Stimulated activated naive CD8-positive, alpha-beta T cell treated with anti-CD3 and anti-CD28 coated beads, Interleukin-15, amount 100 ng/mL, for 72 hours (primary cell): ENCODE measurements around the gene ITIH6.
A peak's percentile ranks its signal among the peaks of the same experiment; 100 is the strongest.
"Not testable (repeated sequence)": the region's sequence is repeated elsewhere in the genome, so short reads cannot be mapped to it uniquely, and the experiment has no call there.

Experiments
- ATAC-seq: fragments of 150-1000 bp; cut with Tn5 transposase; 2 replicates; pipeline ENCODE4 v1.10.0; 2021; ENCODE audit warnings: mild to moderate bottlenecking, moderate library complexity
- DNase-seq, 2 donors: peaks; one replicate each; pipeline ENCODE4 v3.0.0; 2021 to 2022
- H3K27ac Mint-ChIP-seq, 2 donors: one replicate each; pipeline ENCODE4 v1.8.0; 2022; ENCODE audit warnings: mild to moderate bottlenecking in 2 of 2, mixed read lengths in 2 of 2, moderate library complexity in 2 of 2
- H3K27me3 Mint-ChIP-seq: one replicate; pipeline ENCODE4 v1.8.0; 2022; ENCODE audit warnings: mixed read lengths
- H3K4me1 Mint-ChIP-seq: one replicate; pipeline ENCODE4 v1.8.0; 2022; ENCODE audit warnings: mild to moderate bottlenecking, mixed read lengths
- H3K4me3 Mint-ChIP-seq, 2 donors: one replicate each; pipeline ENCODE4 v1.8.0; 2022; ENCODE audit warnings: mild to moderate bottlenecking in 2 of 2, mixed read lengths in 2 of 2, moderate library complexity in 1 of 2
- H3K9me3 Mint-ChIP-seq, 2 donors: one replicate each; pipeline ENCODE4 v1.8.0; 2022; ENCODE audit warnings: mixed read lengths in 2 of 2

Gene ITIH6

DNA sequence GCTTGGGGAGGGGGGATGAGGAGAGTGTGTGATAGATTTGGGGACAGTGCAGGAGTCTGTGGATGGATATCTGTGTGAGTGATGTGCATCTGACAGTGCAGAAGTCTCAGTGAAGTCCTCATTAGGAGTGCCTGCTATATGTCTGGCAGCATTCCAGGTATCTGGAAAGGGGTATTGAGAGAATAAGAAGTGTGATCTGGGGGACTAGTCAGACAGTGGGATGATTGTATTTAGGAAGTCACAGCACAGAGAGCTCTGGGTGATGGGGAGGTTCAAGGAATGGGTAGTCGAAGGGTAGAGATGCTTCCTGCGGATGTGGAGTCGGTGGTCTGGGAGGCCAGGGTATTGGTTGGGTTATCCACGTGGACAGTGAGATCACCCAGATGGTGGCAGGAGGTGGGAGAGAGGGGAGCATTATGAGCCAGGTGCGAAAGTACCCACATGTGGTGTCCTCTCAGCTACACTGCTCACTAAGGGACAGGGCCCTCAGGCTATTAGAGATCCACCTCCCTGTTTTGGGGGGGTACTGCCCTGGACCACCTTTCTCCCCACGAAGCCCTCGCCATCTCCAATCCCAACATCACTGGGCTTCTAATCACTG lies 19.3 kb upstream of the ITIH6 start:
- H3K4me3 Mint-ChIP-seq: peak overlapping the region in 1 of 2 donors; percentile 8
- DNase-seq: no peak
- no peak for ATAC-seq
- peak overlapping the region in 1 of 2 donors; percentile 64 for H3K27ac Mint-ChIP-seq
- H3K4me1 Mint-ChIP-seq: no peaks in the 10 kb centered on the region
- H3K9me3 Mint-ChIP-seq: no peaks in the 10 kb centered on the region
- no peaks in the 10 kb centered on the region for H3K27me3 Mint-ChIP-seq

- Mint-ChIP-seq H3K9me3 (no peaks in the 10 kb centered on the region), H3K27me3 (no peaks in the 10 kb centered on the region), H3K4me3 (no peak overlapping the region), H3K27ac (no peak overlapping the region), H3K4me1 (peaks cover 19% of the 10 kb centered on the region)
- ATAC-seq (no peak), DNase-seq (no peak)
Observed at GRCh38 chrX:54812306-54812705, 14.3 kb upstream of the ITIH6 start.

- H3K27ac Mint-ChIP-seq: no peak overlapping the region
Observed at GRCh38 chrX:54811301-54811885, 13.3 kb upstream of the ITIH6 start.

GRCh38 chrX:54810532-54810931 lies 12.5 kb upstream of the ITIH6 start:
- Mint-ChIP-seq H3K4me1 (peaks cover 20% of the 10 kb centered on the region), H3K27me3 (no peaks in the 10 kb centered on the region), H3K27ac (peak overlapping the region in 1 of 2 donors; percentile 92), H3K9me3 (no peaks in the 10 kb centered on the region), H3K4me3 (no peak overlapping the region)
- ATAC-seq (no peak), DNase-seq (no peak)

More at GRCh38 chrX:54811301-54811885, 13.3 kb upstream of the ITIH6 start:
- DNase-seq (no peak), ATAC-seq (no peak)
- Mint-ChIP-seq H3K4me1 (peaks cover 20% of the 10 kb centered on the region), H3K27me3 (no peaks in the 10 kb centered on the region), H3K4me3 (peak overlapping the region in 1 of 2 donors; percentile 54), H3K9me3 (no peaks in the 10 kb centered on the region)

GRCh38 chrX:54808605-54809483 lies 10.8 kb upstream of the ITIH6 start:
- Mint-ChIP-seq H3K4me1 (peaks cover 20% of the 10 kb centered on the region), H3K9me3 (no peaks in the 10 kb centered on the region), H3K27ac (peak overlapping the region; percentile 98), H3K27me3 (no peaks in the 10 kb centered on the region), H3K4me3 (peak overlapping the region; percentile 94 to 98)
- peak; percentile 86 to 93 for DNase-seq
- ATAC-seq: peak; percentile 85

DNA sequence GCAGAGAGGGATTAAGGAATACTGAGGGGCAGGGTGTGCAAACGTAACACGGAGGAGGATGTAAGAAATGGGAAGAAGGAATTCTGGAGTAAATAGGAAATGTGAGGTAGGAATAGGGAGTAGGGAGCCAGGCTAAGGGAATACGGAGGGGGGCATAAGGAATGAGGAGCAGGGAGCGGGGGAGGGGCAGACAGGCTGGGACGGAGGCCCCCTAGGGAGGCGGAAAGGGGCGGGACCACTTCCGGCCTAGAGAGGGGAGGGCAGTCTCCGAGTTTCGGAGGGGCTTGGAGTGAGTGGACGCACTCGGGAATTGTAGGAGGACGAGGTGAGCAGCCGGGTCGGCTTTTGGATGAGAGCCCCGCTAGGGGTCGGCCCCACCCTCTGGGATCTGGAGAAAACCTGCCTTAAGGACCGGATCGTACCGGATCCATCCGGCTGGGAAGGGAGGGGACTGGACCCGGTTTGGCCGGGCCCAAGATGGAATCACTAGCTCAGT lies 10.1 kb upstream of the ITIH6 start:
- no peak for DNase-seq
- peaks cover 20% of the 10 kb centered on the region for H3K4me1 Mint-ChIP-seq

GRCh38 chrX:54807524-54808108 lies 9.6 kb upstream of the ITIH6 start, which contains the start of gene MAGED2:
Gene MAGED2 (plus strand): TSS chrX:54807745. CDS start chrX:54809332, 1,587 bp downstream.
- H3K9me3 Mint-ChIP-seq: no peaks in the 10 kb centered on the region
- H3K4me3 Mint-ChIP-seq: peak within 1 kb of the TSS; percentile 94 to 98
- peak within 1 kb of the TSS; percentile 98 for H3K27ac Mint-ChIP-seq
- DNase-seq (peak; percentile 23 to 41), ATAC-seq (peak; percentile 69)
- H3K27me3 Mint-ChIP-seq: no peaks in the 10 kb centered on the region
- H3K4me1 Mint-ChIP-seq: peaks cover 20% of the 10 kb centered on the region

More for the DNA sequence above, 10.1 kb upstream of the ITIH6 start:
- Mint-ChIP-seq H3K27me3 (no peaks in the 10 kb centered on the region), H3K27ac (peak overlapping the region; percentile 98), H3K4me3 (peak overlapping the region; percentile 94 to 98), H3K9me3 (no peaks in the 10 kb centered on the region)
- peak; percentile 50 for ATAC-seq

- no peak overlapping the region for H3K27ac Mint-ChIP-seq
Observed at GRCh38 chrX:54799046-54799445, 991 bp upstream of the ITIH6 start.

DNA sequence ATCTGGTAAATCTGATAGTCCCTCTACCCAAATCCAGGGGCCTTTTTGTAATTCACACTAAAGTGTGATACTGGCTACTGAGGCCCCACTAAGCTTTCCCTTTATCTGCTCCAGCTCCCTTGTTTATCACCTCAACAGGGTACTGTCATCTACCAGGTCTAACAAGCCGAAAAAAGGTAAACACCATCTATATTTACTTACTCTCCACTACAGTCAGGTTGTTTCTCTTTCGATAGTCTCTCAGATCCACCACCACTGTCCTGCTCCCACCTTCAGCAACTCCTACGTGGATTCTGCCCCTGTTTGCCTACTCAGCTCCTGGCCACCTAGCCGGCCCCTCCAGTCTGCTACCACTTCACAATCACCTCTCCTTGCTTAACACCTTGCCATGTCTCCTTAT lies 3.3 kb downstream of the ITIH6 start:
- H3K4me1 Mint-ChIP-seq: no peaks in the 10 kb centered on the region
- ATAC-seq: no peak
- no peaks in the 10 kb centered on the region for H3K27me3 Mint-ChIP-seq
- no peak for DNase-seq
- no peak overlapping the region for H3K27ac Mint-ChIP-seq
- no peak overlapping the region for H3K4me3 Mint-ChIP-seq
- H3K9me3 Mint-ChIP-seq: no peaks in the 10 kb centered on the region

More at GRCh38 chrX:54799046-54799445, 991 bp upstream of the ITIH6 start:
- Mint-ChIP-seq H3K27me3 (no peaks in the 10 kb centered on the region), H3K4me3 (no peak overlapping the region), H3K4me1 (no peaks in the 10 kb centered on the region), H3K9me3 (no peaks in the 10 kb centered on the region)
- ATAC-seq (no peak), DNase-seq (no peak)

GRCh38 chrX:54794028-54794427 lies 4.0 kb downstream of the ITIH6 start:
- no peaks in the 10 kb centered on the region for H3K9me3 Mint-ChIP-seq
- no peaks in the 10 kb centered on the region for H3K4me1 Mint-ChIP-seq
- H3K4me3 Mint-ChIP-seq: no peak overlapping the region
- ATAC-seq (no peak), DNase-seq (no peak)
- H3K27me3 Mint-ChIP-seq: no peaks in the 10 kb centered on the region
- H3K27ac Mint-ChIP-seq: peak overlapping the region in 1 of 2 donors; percentile 40

- not testable (repeated sequence) for H3K27ac Mint-ChIP-seq, ATAC-seq, H3K9me3 Mint-ChIP-seq, H3K4me3 Mint-ChIP-seq, DNase-seq, H3K4me1 Mint-ChIP-seq, H3K27me3 Mint-ChIP-seq
Observed at GRCh38 chrX:54789405-54789804, 8.7 kb downstream of the ITIH6 start.

DNA sequence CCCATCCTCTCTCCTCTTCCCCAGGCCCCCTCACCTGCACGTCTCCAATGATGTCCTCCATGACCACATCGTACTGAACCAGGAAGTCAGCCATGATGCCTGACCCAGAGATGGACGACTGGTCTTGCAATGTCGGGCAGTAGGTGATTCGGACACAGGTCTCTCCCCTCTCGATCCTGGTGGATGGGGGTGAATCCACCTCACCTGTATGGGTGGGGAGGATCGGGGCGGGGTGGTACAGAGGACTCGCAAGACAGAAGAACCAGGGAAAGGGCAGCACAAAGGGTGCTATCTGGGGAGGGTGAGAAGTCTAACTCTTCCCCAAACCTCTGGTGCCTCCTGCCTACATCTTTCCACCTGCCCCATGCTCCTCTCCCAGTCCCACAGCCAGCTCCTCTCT lies 9.6 kb downstream of the ITIH6 start:
- ATAC-seq: no peak
- Mint-ChIP-seq H3K9me3 (no peaks in the 10 kb centered on the region), H3K27ac (peak overlapping the region in 1 of 2 donors; percentile 71), H3K4me1 (no peaks in the 10 kb centered on the region), H3K4me3 (no peak overlapping the region), H3K27me3 (no peaks in the 10 kb centered on the region)
- DNase-seq: no peak

GRCh38 chrX:54786967-54787366 lies 11.1 kb downstream of the ITIH6 start:
- Mint-ChIP-seq H3K4me3 (no peak overlapping the region), H3K4me1 (no peaks in the 10 kb centered on the region), H3K27ac (no peak overlapping the region), H3K27me3 (no peaks in the 10 kb centered on the region), H3K9me3 (no peaks in the 10 kb centered on the region)
- ATAC-seq: peak; percentile 75
- peak; percentile 20 to 39 for DNase-seq

GRCh38 chrX:54785901-54786300 lies 12.2 kb downstream of the ITIH6 start:
- H3K9me3 Mint-ChIP-seq: no peaks in the 10 kb centered on the region
- H3K4me1 Mint-ChIP-seq: no peaks in the 10 kb centered on the region
- no peak overlapping the region for H3K27ac Mint-ChIP-seq
- H3K27me3 Mint-ChIP-seq: no peaks in the 10 kb centered on the region
- H3K4me3 Mint-ChIP-seq: no peak overlapping the region
- DNase-seq (peak in 1 of 2 donors; percentile 12), ATAC-seq (no peak)

- Mint-ChIP-seq H3K27me3 (no peaks in the 10 kb centered on the region), H3K9me3 (no peaks in the 10 kb centered on the region), H3K4me1 (peaks cover 13% of the 10 kb centered on the region), H3K27ac (peak overlapping the region; percentile 61 to 87), H3K4me3 (no peak overlapping the region)
- peak in 1 of 2 donors; percentile 21 for DNase-seq
- ATAC-seq: peak; percentile 83
Observed at GRCh38 chrX:54776987-54777672, 20.9 kb downstream of the ITIH6 start.
